GM21526 (cell line): ENCODE data around the gene SERPINA7.
"Not testable (repeated sequence)": the region's sequence is repeated elsewhere in the genome, so short reads cannot be mapped to it uniquely, and the experiment has no call there.

ENCODE experiments used
- ATAC-seq: cut with Tn5 transposase; IDR thresholded peaks from one replicate; pipeline ENCODE4 v1.9.1; 2021; ENCODE audit warnings: moderate library complexity; ENCODE audit not compliant: unreplicated experiment, low FRiP score

The SERPINA7 gene, protein sequence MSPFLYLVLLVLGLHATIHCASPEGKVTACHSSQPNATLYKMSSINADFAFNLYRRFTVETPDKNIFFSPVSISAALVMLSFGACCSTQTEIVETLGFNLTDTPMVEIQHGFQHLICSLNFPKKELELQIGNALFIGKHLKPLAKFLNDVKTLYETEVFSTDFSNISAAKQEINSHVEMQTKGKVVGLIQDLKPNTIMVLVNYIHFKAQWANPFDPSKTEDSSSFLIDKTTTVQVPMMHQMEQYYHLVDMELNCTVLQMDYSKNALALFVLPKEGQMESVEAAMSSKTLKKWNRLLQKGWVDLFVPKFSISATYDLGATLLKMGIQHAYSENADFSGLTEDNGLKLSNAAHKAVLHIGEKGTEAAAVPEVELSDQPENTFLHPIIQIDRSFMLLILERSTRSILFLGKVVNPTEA

DNA sequence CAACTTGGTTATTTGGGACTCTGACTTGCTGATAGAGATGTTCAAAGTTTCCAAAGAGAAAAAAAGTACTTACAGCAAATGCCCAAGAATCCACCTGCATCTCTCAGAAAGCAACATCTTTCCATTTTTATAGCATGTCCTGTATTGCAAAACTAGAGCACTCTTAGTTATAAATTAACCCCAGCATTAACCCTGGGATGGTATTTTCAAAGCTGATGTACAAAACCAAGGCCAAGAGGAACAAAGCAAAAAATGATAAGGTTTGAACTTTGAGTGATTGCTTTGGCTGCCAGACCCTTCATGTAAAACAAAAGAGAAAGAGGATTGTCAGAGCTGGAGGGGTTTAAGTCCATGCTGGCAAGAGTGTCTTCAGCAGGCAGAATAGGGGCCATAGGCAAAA lies at the start of gene SERPINA7:
Gene SERPINA7, minus strand, starts transcription at position 103 of the 400 bp plus-strand sequence. CDS start 1,669 bp downstream, outside the sequence.
- no peak for ATAC-seq

DNA sequence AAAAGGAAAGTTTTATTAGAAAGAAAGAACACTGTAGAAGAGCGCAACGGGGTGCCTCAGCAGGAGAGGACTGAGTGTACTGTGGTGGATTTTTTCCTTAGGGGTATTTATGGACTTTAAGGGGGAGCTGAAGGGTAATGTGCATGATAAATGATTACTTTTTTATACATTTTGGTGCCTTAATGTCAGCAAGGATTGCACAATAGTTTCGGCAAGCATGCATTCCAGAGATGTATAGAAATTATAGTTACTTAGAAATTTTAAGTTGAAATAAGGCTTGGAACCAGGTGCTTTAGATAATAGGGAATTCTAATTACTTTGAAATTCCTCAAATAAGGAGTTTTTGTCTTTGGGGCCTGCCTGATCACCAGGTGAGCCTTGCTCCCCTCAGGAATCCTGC lies 30.5 kb upstream of the SERPINA7 start:
- ATAC-seq, result no peak

DNA sequence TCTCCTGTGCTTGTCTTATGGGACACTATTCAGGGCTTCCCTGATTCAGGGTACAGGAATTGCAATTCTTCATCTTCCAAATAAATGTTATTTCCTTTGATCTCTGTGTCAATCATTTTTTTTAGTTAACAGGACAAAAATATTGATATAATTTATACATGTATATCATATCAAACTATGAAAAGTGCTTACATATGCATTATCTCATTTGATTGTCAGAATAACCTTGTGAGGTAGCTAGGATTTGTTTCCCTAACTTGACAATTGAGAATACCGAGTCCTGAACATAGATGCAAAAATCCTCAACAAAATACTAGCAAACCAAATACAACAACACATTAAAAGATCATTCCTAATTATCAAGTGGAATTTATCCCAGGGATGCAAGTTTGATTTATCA lies 11.5 kb upstream of the SERPINA7 start:
- no peak for ATAC-seq

DNA sequence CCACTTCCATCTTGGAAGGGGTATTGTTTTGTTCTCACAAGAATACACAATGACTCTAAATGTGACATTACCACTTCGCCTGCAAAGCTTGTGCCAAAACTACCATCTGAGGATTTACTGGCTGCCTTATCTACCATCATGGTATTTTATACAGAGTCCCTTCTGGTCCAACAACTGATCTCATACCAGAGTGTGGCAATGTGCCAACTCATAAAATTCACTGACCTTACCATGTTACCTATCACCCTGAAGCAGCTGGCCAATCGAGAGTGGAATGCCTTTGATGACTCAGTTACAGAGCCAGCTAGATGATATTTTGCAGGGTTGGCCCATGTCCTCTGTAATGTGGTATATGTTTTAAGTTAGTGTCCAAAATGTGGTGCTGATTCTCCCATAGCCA lies 3.8 kb upstream of the SERPINA7 start:
- no peak for ATAC-seq

DNA sequence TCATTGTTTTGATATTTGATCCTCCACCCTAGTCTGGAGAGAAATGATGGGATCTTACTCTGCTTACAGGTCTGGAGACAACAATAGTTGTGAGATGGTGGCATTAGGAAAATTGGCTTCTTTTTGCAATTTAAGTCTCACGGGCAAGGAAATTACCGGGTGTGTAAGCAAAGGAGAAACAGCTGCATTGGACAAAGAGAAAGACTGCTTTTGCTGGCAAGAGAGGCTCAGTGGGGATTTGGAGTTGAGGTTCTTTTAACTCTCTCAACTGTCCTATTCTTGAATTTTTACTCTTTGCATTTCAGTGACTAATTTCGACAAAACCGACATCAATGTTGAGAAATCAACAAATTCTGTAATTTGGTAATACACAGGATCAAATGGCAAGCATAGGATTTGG lies 2.3 kb upstream of the SERPINA7 start:
- no peak for ATAC-seq

DNA sequence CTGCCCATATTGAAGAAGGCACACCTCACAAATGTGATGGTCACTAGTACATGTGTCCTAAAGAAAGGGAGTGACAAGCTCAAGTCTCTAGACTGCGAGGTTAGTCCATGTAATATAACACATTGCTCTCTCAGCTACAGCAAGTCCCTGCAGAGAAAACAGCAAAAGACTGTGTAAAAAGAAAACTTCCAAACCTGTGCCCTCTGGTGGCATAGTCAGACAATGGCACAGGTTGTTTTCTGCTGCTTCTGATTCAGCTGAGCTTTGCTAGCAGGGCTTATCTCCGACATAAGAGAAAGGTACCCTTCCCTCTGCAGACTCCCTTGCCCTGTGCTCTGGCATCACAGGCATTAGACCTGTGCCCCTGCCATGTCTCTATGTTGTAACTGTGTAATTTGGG lies 1.4 kb upstream of the SERPINA7 start:
- ATAC-seq, result no peak

DNA sequence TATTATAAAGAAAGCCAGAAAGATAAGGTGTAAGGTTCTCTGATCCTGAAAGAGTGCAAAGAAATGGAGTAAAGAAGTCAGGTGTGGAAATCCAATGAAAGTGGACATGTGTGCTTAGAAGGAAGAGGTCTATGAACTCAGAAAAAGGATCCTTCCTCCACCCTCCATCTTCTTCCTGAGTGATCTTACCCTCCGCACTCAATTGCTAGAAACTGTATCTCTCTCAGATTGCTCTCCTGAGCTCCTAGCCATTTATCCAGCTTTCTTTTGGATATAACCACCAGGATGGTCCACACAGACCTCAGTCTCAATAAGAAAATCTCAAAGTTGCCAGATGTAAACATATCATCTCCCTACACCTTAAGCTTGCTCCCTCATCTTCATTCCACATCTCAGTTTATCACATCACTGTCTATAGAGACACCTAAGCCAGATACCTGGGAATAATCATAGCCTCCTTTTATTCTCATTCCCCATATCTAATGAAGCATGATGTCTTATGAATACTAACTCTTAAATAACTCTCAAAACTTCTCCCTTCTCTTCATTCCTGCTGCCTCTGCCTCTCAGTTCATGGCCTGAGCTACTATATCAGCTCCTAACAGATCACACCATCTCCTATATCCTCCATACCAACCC lies 573 bp downstream of the SERPINA7 start:
- no peak for ATAC-seq

DNA sequence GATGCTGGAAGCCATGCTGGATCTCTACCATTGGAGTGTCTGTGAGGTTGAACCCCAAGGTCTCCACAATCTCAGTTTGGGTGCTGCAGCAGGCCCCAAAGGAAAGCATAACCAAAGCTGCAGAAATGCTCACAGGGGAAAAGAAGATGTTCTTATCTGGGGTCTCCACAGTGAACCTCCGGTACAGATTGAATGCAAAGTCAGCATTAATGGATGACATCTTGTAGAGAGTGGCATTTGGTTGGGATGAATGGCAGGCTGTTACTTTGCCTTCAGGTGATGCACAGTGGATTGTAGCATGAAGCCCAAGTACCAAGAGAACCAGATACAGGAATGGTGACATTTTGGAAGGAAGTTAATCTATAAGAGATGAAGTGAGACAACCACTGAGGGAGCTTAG lies 1.8 kb downstream of the SERPINA7 start:
- ATAC-seq, result no peak

DNA sequence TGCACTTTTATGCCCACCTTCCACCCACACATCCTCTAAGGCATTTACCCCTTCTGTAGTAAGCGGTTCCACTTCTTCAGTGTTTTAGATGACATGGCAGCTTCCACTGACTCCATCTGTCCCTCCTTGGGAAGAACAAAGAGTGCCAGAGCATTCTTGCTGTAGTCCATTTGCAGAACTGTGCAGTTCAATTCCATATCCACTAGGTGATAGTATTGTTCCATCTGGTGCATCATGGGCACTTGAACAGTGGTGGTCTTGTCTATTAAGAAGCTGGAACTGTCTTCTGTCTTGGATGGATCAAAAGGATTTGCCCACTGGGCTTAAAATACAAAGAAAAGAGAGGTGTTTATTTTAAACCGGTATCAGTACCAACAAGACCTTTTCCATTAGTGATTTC lies 3.5 kb downstream of the SERPINA7 start:
- ATAC-seq, result no peak

DNA sequence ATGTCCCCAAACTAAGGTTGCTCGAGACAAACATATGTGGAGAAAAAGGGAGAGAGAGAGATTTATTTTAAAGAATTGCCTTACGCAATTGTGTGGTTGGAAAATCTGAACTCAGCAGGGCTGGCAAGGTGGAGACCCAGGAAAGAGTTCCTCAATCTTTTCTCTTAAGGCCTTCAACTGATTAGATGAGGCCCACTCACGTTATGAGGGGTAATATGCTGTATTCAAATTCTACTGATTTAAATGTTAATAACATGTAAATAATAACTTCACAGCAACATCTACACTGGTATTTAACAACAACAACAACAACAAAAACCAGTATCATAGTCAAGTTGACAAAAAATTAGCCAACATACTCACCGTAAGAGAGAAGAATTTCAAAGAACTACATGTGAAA lies 14.6 kb downstream of the SERPINA7 start:
- ATAC-seq, result no peak

DNA sequence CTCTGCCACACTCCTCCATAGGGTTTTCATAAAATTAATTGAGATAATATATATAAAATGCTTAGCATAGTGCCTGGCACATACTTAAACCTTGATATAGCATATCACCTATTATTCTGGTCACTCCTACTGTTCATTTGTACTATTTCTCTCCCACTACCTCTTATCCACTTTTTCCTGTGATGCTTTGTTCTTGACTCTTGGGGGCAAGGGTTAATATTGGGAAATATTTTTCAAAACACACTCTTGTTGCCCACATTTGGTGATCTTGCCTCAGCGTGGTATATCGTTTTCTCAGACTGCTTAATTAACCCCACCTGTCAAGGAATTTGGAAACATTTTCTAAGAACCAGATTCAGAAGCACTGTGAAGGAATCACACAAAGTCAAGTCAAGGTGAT lies 16.3 kb downstream of the SERPINA7 start:
- no peak for ATAC-seq

DNA sequence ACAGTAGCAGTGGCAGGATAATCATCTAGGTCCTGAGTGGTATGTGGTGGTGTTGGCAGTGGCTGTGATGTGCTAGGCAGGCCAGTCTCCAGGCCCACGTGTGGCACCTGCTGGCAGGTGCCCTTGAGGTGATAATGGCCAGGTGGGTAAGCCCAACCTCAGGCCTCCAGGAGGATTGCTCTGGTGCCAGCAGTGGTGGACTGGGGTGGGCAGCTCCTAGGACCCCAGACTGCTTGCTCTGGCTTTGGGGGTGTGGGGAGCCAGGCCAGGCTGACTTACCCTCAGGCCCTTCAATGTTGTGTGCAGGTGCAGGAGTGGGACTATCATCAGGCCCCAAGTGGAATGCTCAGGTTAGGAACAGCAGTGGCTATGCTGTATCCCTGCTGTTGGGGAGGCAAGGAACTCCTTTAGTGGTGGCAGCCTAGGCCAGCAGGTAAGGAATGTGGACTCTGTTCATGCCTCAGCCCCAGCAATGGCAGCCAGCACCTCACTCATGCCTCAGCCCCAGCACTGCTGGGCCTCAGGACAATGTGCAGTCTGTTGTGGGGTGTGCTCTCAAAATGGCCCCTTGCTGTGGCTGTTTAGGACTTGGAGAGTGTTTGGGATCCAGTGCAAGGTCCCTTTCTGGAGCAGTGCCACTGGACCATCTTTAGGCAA lies 24.3 kb downstream of the SERPINA7 start:
- ATAC-seq, result no peak

DNA sequence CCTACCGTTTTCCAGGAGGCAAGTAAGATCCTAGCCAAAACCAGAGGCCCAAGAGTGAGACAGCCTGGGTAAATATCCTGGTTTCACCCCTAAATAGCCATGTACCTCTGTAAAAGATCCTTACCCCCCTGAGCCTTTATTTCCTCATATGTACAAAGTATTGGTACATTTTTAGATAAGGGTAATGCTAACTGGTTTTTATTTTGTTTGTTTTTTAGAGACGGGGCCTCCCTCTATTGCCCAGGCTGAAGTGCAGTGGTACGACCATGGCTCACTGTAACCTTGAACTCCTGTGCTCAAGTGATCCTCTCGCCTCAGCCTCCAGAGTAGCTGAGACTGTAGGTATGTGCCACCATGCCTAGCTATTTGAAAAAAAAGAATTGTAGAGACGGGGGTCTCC lies 29.4 kb downstream of the SERPINA7 start:
- ATAC-seq, result no peak

DNA sequence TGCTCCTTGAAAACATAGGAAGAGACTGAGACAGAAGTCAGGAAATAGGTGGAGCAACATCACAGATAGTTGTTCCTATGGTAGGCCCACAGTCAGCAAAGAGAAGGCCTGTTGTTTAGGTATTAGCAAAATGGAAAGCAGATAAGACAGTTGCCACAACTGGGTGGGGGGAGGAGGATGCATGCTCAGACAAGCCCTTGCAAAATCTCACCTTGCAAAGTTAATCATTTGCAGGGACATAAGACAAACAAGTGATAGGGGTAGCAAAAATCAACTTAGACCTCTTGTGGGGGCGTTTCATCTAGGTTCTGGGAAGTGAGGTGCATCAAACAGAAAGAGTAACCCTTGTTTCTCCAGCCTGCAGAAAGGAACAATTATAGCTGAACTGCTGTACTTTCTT lies 30.7 kb downstream of the SERPINA7 start:
- no peak for ATAC-seq

DNA sequence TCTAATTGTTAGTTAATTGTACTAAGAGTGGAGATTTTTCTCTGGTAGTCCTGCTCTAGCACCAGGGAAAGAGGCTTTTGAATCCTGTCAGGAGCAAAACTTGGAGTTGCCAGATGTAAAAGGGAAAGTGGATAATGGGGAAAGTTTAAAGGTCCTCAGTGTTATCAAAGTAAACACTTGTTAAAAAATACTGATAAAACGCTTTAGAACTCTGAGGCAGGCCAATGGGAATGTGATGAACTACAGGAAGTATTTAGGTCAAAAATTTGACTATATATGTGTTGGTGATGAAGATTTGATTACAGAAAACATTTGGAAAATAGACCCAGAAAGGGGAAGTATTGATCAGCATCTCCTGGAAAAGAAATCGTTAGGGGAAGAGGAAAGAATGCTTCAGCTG lies 32.8 kb downstream of the SERPINA7 start:
- ATAC-seq, result no peak

DNA sequence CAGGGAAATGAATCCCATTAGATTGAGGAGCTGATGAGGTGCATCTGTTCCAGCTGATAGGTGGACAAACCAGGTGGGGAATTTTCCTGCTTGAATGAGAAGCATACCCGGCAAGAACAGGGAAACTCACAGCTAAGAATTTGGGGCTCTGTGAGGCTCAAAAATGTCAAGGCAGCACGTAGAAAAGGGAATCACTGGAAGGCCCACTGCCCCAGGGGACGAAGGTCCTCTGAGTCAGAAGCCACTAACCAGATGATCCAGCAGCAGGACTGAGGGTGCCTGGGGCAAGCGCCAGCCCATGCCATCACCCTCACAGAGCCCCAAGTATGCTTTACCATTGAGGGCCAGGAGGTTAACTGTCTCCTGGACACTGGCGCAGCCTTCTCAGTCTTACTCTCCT lies 37.9 kb downstream of the SERPINA7 start:
- not testable (repeated sequence) for ATAC-seq

DNA sequence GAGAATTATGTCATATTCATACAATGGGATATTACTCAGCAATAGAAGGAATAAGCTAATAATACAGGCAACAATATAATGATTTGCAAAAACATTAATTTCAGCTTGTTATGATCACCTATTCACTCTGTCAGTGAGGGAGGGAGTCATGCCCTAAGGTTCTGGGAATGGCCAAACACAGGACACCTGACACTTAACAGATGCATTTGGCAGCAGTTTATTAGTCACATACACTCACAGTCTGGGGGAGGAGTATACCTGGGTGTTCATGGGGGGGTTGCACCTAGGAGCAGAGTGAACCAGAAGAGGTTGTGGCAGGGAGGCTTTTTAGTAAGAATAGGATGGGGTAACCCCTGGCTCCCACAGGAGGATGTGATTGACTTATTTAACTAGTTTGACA lies 38.3 kb downstream of the SERPINA7 start:
- no peak for ATAC-seq

DNA sequence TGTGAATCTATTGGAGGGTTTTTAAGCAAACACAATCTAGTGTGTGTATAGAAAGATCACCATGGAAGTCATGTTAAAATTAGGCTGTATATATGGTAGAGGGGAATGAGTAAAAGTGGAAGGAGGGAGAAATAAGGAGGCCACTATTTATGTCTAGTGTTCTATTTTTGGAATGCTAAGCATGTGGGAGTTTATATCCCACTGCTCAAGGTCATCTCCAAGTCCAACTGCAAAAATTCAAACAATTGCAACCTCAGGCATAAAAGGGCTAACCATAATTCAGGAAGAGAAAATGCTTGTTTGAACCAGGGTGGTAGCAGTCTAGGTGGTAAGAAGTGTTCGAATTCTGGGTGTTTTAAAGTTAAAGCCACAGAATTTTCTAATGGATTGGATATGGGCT lies 39.2 kb downstream of the SERPINA7 start:
- no peak for ATAC-seq

DNA sequence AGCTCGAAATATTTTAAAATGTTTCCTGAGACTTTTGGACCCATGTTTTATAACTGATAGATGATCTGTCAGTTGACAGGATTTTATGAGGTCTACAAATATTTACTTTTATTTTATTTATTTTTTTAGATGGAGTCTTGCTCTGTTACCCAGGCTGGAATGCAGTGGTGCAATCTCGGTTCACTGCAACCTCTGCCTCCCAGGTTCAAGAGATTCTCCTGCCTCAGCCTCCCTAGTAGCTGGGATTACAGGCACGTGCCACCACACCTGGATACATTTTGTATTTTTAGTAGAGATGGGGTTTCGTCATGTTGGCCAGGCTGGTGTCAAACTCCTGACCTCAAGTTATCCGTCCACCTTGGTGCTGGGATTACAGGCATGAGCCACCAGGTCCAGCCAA lies 50.0 kb downstream of the SERPINA7 start:
- not testable (repeated sequence) for ATAC-seq
